Gastrocnemius medialis (tissue), 4 donors: ENCODE measurements around the gene HCN1. TPM values are rescaled to one million over a fixed set of nuclear protein-coding genes. Genes with fewer than 3 reads are reported as not detected.

ENCODE experiments used
- ATAC-seq, 2 donors: fragments of 150-250 bp; one replicate each; pipeline ENCODE4 v1.9.1; 2016
- DNase-seq, 2 donors: peaks; one replicate each; pipeline ENCODE4 v3.0.0-alpha.2; 2019
- H3K27ac ChIP-seq, 4 donors: fragments of 200-600 bp; sonication (generic); 1 replicate in 1 of 4; 2 replicates in 3 of 4; pipeline ENCODE4 v1.5.1; 2016 to 2018; ENCODE audit warnings: mild to moderate bottlenecking in 2 of 4, moderate library complexity in 1 of 4
- H3K27me3 ChIP-seq, 3 donors: fragments of 200-600 bp; sonication (generic) in 2 of 3; 1 replicate in 1 of 3; 2 replicates in 2 of 3; pipeline versions ENCODE4 v1.5.1 to v1.6.0; 2016 to 2019; ENCODE audit warnings: mild to moderate bottlenecking in 1 of 3, moderate library complexity in 1 of 3
- H3K36me3 ChIP-seq, 2 donors: fragments of 200-600 bp; sonication (generic) in 1 of 2; one replicate each; pipeline ENCODE4 v1.5.1; 2017 to 2018
- H3K4me1 ChIP-seq, 2 donors: fragments of 200-600 bp; sonication (generic) in 1 of 2; one replicate each; pipeline ENCODE4 v1.5.1; 2016 to 2017; ENCODE audit warnings: mild to moderate bottlenecking in 2 of 2
- H3K4me3 ChIP-seq, 4 donors: fragments of 200-600 bp; sonication (generic) in 3 of 4; 1 replicate in 1 of 4; 2 replicates in 3 of 4; pipeline ENCODE4 v1.5.1; 2016 to 2019; ENCODE audit warnings: mild to moderate bottlenecking in 2 of 4
- H3K9me3 ChIP-seq, 3 donors: fragments of 200-600 bp; sonication (generic) in 2 of 3; 1 replicate in 1 of 3; 2 replicates in 2 of 3; pipeline ENCODE4 v1.5.1; 2016 to 2019
- POLR2A ChIP-seq, 2 donors: fragments of 450-650 bp; IDR thresholded peaks; one replicate each; pipeline ENCODE4 v1.6.1; 2017; ENCODE audit warnings: antibody characterized with exemption in 2 of 2, mild to moderate bottlenecking in 2 of 2, moderate library complexity in 2 of 2
- in situ Hi-C, 4 donors: fragments of 200-750 bp; cut with MboI; loops; one replicate each; pipeline versions ENCODE4 v1.15.0 to v1.8.0; 2017; ENCODE audit warnings: low sequenced_read_pairs in 4 of 4
- intact Hi-C: fragments of 100-400 bp; cut with DNase I; formaldehyde crosslinking; loops from one replicate; pipeline ENCODE4 v1.15.1; 2023; ENCODE audit warnings: low total_unique reads
- total RNA-seq, 4 donors: library from RNA; depleted of rRNA; stranded (reverse); fragments of >200 nt; gene quantifications; one replicate each; pipeline versions ENCODE4 v1.1.0 to v1.2.3, GENCODE V29; 2016
- TF ChIP-seq, protein P1 (sequence below), 5 experiments: fragments of 450-650 bp in 3 of 5; fragments of 200-600 bp in 2 of 5; sonication (generic) in 2 of 5; IDR thresholded peaks in 4 of 5; conservative IDR thresholded peaks in 1 of 5; 1 replicate in 4 of 5; 2 replicates in 1 of 5; pipeline ENCODE4 v1.5.1; 2016 to 2019; ENCODE audit warnings: antibody characterized with exemption in 5 of 5, mild to moderate bottlenecking in 3 of 5, moderate library complexity in 3 of 5

The HCN1 gene
- total RNA-seq, 4 donors from 2014 or later = 0.02 to 0.47 (median 0.20) TPM

DNA sequence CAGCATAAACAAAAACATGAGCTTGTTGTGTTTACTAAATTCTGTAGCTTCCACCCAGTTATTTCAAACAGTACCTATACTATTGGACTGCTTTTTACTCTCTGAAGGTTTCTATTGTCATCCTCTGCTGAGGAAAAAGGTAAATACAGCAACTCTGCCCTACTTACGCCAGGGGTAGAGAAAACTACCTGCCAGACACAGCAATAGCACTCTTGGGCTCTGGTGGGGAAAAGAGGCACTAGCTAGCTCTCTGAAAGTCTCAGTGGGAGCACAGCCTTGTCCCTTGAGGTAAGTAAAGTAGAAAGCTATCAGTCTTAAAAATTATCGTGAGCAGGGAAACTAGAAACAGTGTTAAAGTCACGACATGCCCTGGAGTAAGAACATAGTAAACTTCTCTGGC, 3.7 kb downstream of the HCN1 start:
- no peak for TF ChIP-seq POLR2A (IDR thresholded peaks at IDR 0.05)
- TF ChIP-seq, protein P1, sequence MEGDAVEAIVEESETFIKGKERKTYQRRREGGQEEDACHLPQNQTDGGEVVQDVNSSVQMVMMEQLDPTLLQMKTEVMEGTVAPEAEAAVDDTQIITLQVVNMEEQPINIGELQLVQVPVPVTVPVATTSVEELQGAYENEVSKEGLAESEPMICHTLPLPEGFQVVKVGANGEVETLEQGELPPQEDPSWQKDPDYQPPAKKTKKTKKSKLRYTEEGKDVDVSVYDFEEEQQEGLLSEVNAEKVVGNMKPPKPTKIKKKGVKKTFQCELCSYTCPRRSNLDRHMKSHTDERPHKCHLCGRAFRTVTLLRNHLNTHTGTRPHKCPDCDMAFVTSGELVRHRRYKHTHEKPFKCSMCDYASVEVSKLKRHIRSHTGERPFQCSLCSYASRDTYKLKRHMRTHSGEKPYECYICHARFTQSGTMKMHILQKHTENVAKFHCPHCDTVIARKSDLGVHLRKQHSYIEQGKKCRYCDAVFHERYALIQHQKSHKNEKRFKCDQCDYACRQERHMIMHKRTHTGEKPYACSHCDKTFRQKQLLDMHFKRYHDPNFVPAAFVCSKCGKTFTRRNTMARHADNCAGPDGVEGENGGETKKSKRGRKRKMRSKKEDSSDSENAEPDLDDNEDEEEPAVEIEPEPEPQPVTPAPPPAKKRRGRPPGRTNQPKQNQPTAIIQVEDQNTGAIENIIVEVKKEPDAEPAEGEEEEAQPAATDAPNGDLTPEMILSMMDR (IDR thresholded peaks at IDR 0.05 in 4 of 5, conservative IDR thresholded peaks at IDR 0.05 in 1 of 5) = no peak

DNA sequence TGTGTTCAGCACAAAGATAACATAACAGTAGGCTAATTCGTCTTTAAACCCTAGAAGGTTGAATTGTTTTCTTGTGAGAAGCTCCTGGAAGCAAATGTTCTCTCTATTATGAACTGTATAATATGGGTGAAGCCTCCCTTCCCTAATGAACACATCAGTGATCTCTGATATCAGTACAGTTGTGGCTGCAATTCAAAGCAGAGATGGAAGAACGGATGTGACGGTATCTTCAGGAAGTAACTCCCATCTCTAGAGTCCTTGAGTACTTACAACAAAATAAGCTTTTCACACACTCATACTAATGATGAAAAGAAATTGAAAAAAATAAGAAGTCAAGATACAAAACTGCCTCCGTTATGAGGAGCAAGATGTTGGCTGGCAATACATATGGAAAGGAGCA, 4.5 kb downstream of the HCN1 start:
- in situ Hi-C loops = no loop called here
- intact Hi-C loops = no loop called here

More for the DNA sequence above, 3.7 kb downstream of the HCN1 start:
- ATAC-seq (no peak), DNase-seq (no peak)
- intact Hi-C loops = no loop called here
- H3K27ac ChIP-seq = no peak overlapping the region
- H3K4me3 ChIP-seq = no peak overlapping the region
- peaks cover 0 to 11% of the 10 kb centered on the region in 2 donors for H3K4me1 ChIP-seq
- in situ Hi-C loops = no loop called here
- no peaks in the 10 kb centered on the region for H3K36me3 ChIP-seq
- H3K9me3 ChIP-seq = no peaks in the 10 kb centered on the region
- H3K27me3 ChIP-seq = peaks cover 0 to 14% (median 0%) of the 10 kb centered on the region in 3 donors

DNA sequence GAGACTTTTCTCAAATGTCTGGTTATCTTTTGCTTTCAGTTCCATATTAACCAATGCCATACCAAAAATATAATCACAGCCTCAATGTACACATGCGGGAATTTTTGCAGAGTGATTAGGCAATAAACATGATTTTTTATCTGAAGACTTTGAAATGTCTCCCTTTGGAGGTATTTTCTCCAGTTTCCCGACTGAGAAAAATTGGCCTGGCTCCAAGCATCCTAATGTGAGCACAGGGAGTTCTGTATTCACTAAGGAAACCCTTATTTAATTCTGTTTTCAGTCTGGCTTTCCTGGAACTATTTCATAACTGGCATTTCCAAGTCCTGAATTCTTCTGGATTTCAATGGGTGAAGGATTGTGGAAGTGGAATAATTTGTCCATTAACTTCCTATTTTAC, 8.5 kb downstream of the HCN1 start:
- H3K9me3 ChIP-seq = no peaks in the 10 kb centered on the region
- intact Hi-C loops (no loop called here), in situ Hi-C loops (no loop called here)
- no peaks in the 10 kb centered on the region for H3K36me3 ChIP-seq
- H3K27me3 ChIP-seq = peaks cover 0 to 3% (median 0%) of the 10 kb centered on the region in 3 donors
- H3K27ac ChIP-seq = no peak overlapping the region
- no peaks in the 10 kb centered on the region for H3K4me1 ChIP-seq
- no peak overlapping the region for H3K4me3 ChIP-seq
- DNase-seq (no peak), ATAC-seq (no peak)
- TF ChIP-seq, protein P1 (IDR thresholded peaks at IDR 0.05 in 4 of 5, conservative IDR thresholded peaks at IDR 0.05 in 1 of 5) = no peak
- no peak for TF ChIP-seq POLR2A (IDR thresholded peaks at IDR 0.05)

More for the DNA sequence above, 4.5 kb downstream of the HCN1 start:
- TF ChIP-seq, protein P1 (IDR thresholded peaks at IDR 0.05 in 4 of 5, conservative IDR thresholded peaks at IDR 0.05 in 1 of 5) = no peak
- TF ChIP-seq POLR2A (IDR thresholded peaks at IDR 0.05) = no peak
- H3K4me3 ChIP-seq = no peak overlapping the region
- DNase-seq (no peak), ATAC-seq (no peak)
- H3K4me1 ChIP-seq = peaks cover 0 to 11% of the 10 kb centered on the region in 2 donors
- H3K36me3 ChIP-seq = no peaks in the 10 kb centered on the region
- peaks cover 0 to 14% (median 0%) of the 10 kb centered on the region in 3 donors for H3K27me3 ChIP-seq
- no peak overlapping the region for H3K27ac ChIP-seq
- H3K9me3 ChIP-seq = no peaks in the 10 kb centered on the region

DNA sequence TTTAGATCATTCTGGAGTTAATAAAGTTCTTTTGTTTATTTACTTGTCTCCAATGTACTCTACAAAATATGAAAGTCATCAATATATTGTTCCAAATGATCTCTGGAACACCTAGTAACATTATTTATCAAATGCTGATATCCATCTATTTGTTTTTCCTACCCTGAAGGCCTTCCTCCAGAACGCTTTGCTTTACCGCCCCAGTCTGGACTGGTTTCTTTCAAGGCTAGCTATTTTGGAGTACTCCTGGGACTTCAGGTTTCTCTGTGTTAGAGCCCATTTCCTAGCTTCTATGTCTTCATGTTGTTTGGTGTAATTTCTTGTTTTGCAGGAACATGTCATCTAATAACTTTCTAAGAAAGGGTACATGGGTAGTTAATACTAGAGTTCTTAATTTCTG, 9.6 kb downstream of the HCN1 start:
- Histone ChIP-seq H3K4me1 (no peaks in the 10 kb centered on the region), H3K4me3 (no peak overlapping the region), H3K36me3 (no peaks in the 10 kb centered on the region), H3K27me3 (no peaks in the 10 kb centered on the region), H3K27ac (no peak overlapping the region), H3K9me3 (no peaks in the 10 kb centered on the region)
- no peak for DNase-seq
- intact Hi-C loops (no loop called here), in situ Hi-C loops (no loop called here)
- TF ChIP-seq, protein P1 (IDR thresholded peaks at IDR 0.05 in 4 of 5, conservative IDR thresholded peaks at IDR 0.05 in 1 of 5) = no peak
- no peak for TF ChIP-seq POLR2A (IDR thresholded peaks at IDR 0.05)
- no peak for ATAC-seq

DNA sequence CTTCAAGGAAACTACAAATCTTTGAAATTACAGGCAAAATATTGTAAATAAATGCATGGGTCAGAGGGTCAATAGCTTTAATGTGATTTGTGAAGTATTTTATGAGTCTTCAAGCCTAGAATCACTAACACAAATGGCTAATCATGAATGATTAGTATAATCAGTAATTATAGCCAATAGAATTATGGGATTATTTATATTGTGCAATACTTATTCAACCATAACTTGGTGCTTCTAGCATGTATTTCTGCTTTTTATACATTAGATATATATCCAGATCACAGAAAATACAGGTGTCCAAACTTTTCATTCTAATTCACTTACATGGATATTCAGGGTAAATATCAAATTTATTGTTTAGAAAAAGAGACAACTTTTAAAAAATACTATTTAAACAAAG, 12.1 kb downstream of the HCN1 start:
- TF ChIP-seq POLR2A (IDR thresholded peaks at IDR 0.05) = no peak
- TF ChIP-seq, protein P1 (IDR thresholded peaks at IDR 0.05 in 4 of 5, conservative IDR thresholded peaks at IDR 0.05 in 1 of 5) = no peak
- H3K27me3 ChIP-seq = no peaks in the 10 kb centered on the region
- H3K4me3 ChIP-seq = no peak overlapping the region
- no peaks in the 10 kb centered on the region for H3K4me1 ChIP-seq
- no peaks in the 10 kb centered on the region for H3K36me3 ChIP-seq
- intact Hi-C loops (no loop called here), in situ Hi-C loops (no loop called here)
- H3K9me3 ChIP-seq = no peaks in the 10 kb centered on the region
- H3K27ac ChIP-seq = no peak overlapping the region
- no peak for ATAC-seq
- no peak for DNase-seq
